Neural progenitor cell (in vitro differentiated cells): Measurements from ENCODE around the gene PRDM15. TPM values are rescaled to one million over a fixed set of nuclear protein-coding genes. Genes with fewer than 3 reads are reported as not detected.

Source experiments
- DNase-seq: peaks from one replicate; pipeline ENCODE4 v3.0.0-alpha.2; 2016; ENCODE audit warnings: low spot score
- H2AFZ ChIP-seq: fragments of 200-600 bp; sonication (generic); replicated peaks from 2 replicates; pipeline ENCODE4 v1.6.1; 2016; ENCODE audit warnings: antibody characterized with exemption
- H3F3A ChIP-seq: fragments of 200-600 bp; sonication (generic); 2 replicates; pipeline ENCODE4 v1.6.1; 2016; ENCODE audit warnings: antibody characterized with exemption, low read depth
- H3K27ac ChIP-seq: fragments of 200-600 bp; sonication (generic); 2 replicates; pipeline ENCODE4 v1.5.1; 2016; ENCODE audit warnings: mild to moderate bottlenecking
- H3K27me3 ChIP-seq: fragments of 200-600 bp; sonication (generic); 2 replicates; pipeline ENCODE4 v1.6.1; 2016; ENCODE audit warnings: mild to moderate bottlenecking, moderate library complexity
- H3K36me3 ChIP-seq: fragments of 200-600 bp; sonication (generic); 2 replicates; pipeline ENCODE4 v1.5.1; 2016
- H3K4me1 ChIP-seq: fragments of 200-600 bp; sonication (generic); 2 replicates; pipeline ENCODE4 v1.6.1; 2016; ENCODE audit warnings: mixed run types
- H3K4me2 ChIP-seq: fragments of 200-600 bp; sonication (generic); 2 replicates; pipeline ENCODE4 v1.6.1; 2016
- H3K4me3 ChIP-seq: fragments of 200-600 bp; sonication (generic); 2 replicates; pipeline ENCODE4 v1.5.1; 2016
- H3K79me2 ChIP-seq: fragments of 200-600 bp; sonication (generic); 2 replicates; pipeline ENCODE4 v1.6.1; 2016; ENCODE audit warnings: low read depth
- H3K9ac ChIP-seq: fragments of 200-600 bp; sonication (generic); 2 replicates; pipeline ENCODE4 v1.6.1; 2016
- H3K9me3 ChIP-seq: fragments of 200-600 bp; sonication (generic); 2 replicates; pipeline ENCODE4 v1.5.1; 2016; ENCODE audit warnings: low read depth
- H4K20me1 ChIP-seq: fragments of 200-600 bp; sonication (generic); 2 replicates; pipeline ENCODE4 v1.6.1; 2016; ENCODE audit warnings: low read depth
- H3K27ac Mint-ChIP-seq: 3 replicates; pipeline ENCODE4 v1.8.0; 2021; ENCODE audit warnings: mixed read lengths
- H3K27me3 Mint-ChIP-seq: 2 replicates; pipeline ENCODE4 v1.8.0; 2022; ENCODE audit warnings: low read depth, mild to moderate bottlenecking, inconsistent platforms, moderate library complexity, mixed read lengths; ENCODE audit not compliant: insufficient read depth
- H3K36me3 Mint-ChIP-seq: 3 replicates; pipeline ENCODE4 v1.8.0; 2021; ENCODE audit warnings: mixed read lengths
- H3K4me1 Mint-ChIP-seq: 3 replicates; pipeline ENCODE4 v1.8.0; 2021; ENCODE audit warnings: mixed read lengths
- H3K4me3 Mint-ChIP-seq: 3 replicates; pipeline ENCODE4 v1.8.0; 2021; ENCODE audit warnings: mild to moderate bottlenecking, moderate library complexity, mixed read lengths
- H3K9me3 Mint-ChIP-seq: 3 replicates; pipeline ENCODE4 v1.8.0; 2020; ENCODE audit warnings: mixed read lengths
- CTCF ChIP-seq: fragments of 200-600 bp; sonication (generic); IDR thresholded peaks from 2 replicates; pipeline ENCODE4 v1.5.1; 2017; ENCODE audit warnings: antibody characterized with exemption, mild to moderate bottlenecking
- EZH2 ChIP-seq: fragments of 200-600 bp; sonication (generic); IDR thresholded peaks from 2 replicates; pipeline ENCODE4 v1.6.1; 2017; ENCODE audit warnings: antibody characterized with exemption, mild to moderate bottlenecking, moderate library complexity
- EZH2phosphoT487 ChIP-seq: fragments of 200-600 bp; sonication (generic); IDR thresholded peaks from 2 replicates; pipeline ENCODE4 v1.6.1; 2017; ENCODE audit warnings: antibody characterized with exemption
- total RNA-seq: library from RNA; depleted of rRNA; stranded (reverse); fragments of >200 nt; gene quantifications from 2 replicates; pipeline ENCODE4 v1.2.3, GENCODE V29; 2015; ENCODE audit warnings: low replicate concordance

The PRDM15 gene
- total RNA-seq, 1 donor from 2014 or later: 9.0 TPM

DNA sequence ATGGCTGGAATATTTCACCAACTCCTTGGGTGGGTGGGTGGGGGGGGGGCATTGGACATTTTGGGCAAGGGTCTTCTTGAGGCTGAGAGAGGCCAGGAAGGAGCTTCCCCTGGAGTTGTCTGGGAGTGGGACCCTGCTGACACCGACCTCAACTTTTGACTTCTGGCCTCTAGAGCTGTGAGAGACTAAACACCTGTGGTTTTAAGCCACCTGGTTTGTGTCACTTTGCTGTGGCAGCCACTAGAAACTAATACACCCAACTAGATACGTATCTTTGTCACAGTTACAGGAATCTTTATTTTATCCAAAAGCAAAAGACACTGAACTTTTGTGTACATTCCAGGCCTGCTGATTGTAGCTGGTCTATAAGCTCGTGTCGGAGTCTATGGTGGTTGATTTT, 102.4 kb downstream of the PRDM15 start:
- peaks cover 23% of the 10 kb centered on the region for H3K4me1 ChIP-seq
- Mint-ChIP-seq H3K4me1 (peaks cover 28% of the 10 kb centered on the region), H3K9me3 (no peaks in the 10 kb centered on the region), H3K27me3 (peaks cover 2% of the 10 kb centered on the region), H3K4me3 (no peak overlapping the region), H3K27ac (no peak overlapping the region), H3K36me3 (no peaks in the 10 kb centered on the region)
- no peaks in the 10 kb centered on the region for H3K9me3 ChIP-seq
- no peak overlapping the region for H3K4me3 ChIP-seq
- H3F3A ChIP-seq: peaks cover 15% of the 10 kb centered on the region
- TF ChIP-seq CTCF (no peak), EZH2phosphoT487 (no peak)
- H2AFZ ChIP-seq: no peak overlapping the region
- H3K36me3 ChIP-seq: no peaks in the 10 kb centered on the region
- H4K20me1 ChIP-seq: no peaks in the 10 kb centered on the region
- peaks cover 22% of the 10 kb centered on the region for H3K27me3 ChIP-seq
- no peak overlapping the region for H3K4me2 ChIP-seq
- no peaks in the 10 kb centered on the region for H3K79me2 ChIP-seq
- H3K9ac ChIP-seq: no peak overlapping the region
- H3K27ac ChIP-seq: no peak overlapping the region
- DNase-seq: no peak

DNA sequence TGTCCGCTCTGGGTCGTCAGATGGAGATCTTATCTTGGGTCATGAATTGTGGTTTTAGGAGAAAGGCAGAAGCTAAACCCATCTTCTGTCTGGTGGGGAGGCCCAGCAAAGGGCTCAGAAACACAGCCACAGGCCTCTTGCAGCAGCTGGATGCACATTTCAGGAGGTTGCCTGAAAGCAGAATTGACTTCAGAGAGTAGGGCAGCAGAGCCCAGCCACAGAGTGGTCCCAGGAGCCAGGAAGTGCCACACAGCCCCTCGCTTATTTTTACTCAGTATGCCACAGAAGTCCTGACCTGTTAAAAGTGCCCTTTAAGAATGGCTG, 104.0 kb downstream of the PRDM15 start:
- Histone ChIP-seq H3K9me3 (no peaks in the 10 kb centered on the region), H3K9ac (no peak overlapping the region), H3F3A (peaks cover 15% of the 10 kb centered on the region), H3K36me3 (no peaks in the 10 kb centered on the region), H3K4me2 (no peak overlapping the region), H3K27ac (no peak overlapping the region), H4K20me1 (no peaks in the 10 kb centered on the region), H2AFZ (no peak overlapping the region), H3K27me3 (peaks cover 38% of the 10 kb centered on the region), H3K4me3 (no peak overlapping the region), H3K79me2 (no peaks in the 10 kb centered on the region), H3K4me1 (peaks cover 32% of the 10 kb centered on the region)
- no peak for DNase-seq
- H3K4me3 Mint-ChIP-seq: no peak overlapping the region
- TF ChIP-seq EZH2 (no peak), CTCF (no peak), EZH2phosphoT487 (no peak)
- no peaks in the 10 kb centered on the region for H3K9me3 Mint-ChIP-seq
- no peak overlapping the region for H3K27ac Mint-ChIP-seq
- peaks cover 38% of the 10 kb centered on the region for H3K4me1 Mint-ChIP-seq
- H3K36me3 Mint-ChIP-seq: no peaks in the 10 kb centered on the region
- peaks cover 12% of the 10 kb centered on the region for H3K27me3 Mint-ChIP-seq

DNA sequence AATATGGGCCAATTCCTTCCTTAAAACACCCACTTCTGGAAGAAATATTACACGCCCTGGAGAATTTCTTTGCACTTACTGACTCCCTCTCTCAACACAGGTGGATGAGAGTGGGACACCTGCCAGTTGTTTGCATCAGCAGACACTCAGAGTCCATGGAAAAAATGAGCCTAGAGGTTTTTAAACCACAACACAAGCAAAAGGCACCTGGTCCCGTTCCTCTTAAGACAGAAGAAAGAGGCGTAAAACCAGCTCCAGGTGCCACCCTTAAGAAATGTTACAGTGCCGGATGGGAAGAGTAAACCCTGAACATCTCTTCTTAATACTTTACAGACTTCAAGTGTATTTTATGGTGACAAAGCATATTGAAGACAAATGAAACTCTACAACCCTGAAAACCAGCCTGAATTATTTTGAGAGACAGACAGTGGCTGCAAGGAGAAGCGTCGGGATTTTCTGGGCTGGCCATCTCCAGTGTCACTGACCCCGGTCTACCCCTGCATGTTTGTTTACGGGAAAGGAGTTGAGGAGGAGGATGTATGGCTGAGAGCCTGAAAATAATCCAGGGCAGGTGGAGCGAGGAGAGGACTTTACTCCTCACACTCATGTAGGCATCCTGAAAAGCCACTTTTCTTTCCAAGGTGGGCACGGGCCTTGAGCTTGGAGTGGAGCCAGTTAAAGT, 104.5 kb downstream of the PRDM15 start:
- Histone ChIP-seq H3K4me2 (no peak overlapping the region), H3K4me1 (peaks cover 32% of the 10 kb centered on the region), H3K4me3 (no peak overlapping the region), H3K36me3 (no peaks in the 10 kb centered on the region), H3K27ac (no peak overlapping the region), H3K79me2 (no peaks in the 10 kb centered on the region), H3K9ac (no peak overlapping the region), H3K9me3 (no peaks in the 10 kb centered on the region), H3K27me3 (peaks cover 43% of the 10 kb centered on the region), H2AFZ (no peak overlapping the region), H3F3A (peaks cover 13% of the 10 kb centered on the region), H4K20me1 (no peaks in the 10 kb centered on the region)
- peaks cover 17% of the 10 kb centered on the region for H3K27me3 Mint-ChIP-seq
- H3K27ac Mint-ChIP-seq: no peak overlapping the region
- DNase-seq: no peak
- no peaks in the 10 kb centered on the region for H3K9me3 Mint-ChIP-seq
- peaks cover 37% of the 10 kb centered on the region for H3K4me1 Mint-ChIP-seq
- no peak overlapping the region for H3K4me3 Mint-ChIP-seq
- H3K36me3 Mint-ChIP-seq: no peaks in the 10 kb centered on the region
- TF ChIP-seq EZH2 (no peak), CTCF (no peak)
